H9 (cell line): Measurements from ENCODE around the gene RAB17. TPM values are rescaled to one million over a fixed set of nuclear protein-coding genes. Genes with fewer than 3 reads are reported as not detected.

Experiments
- DNase-seq: peaks from one replicate; pipeline ENCODE4 v3.0.0-alpha.2; 2017
- H2AFZ ChIP-seq: one replicate; pipeline ENCODE4 v1.6.1; 2013; ENCODE audit warnings: mild to moderate bottlenecking, low read length, control low read depth, moderate library complexity
- H2AK5ac ChIP-seq: 2 replicates; pipeline ENCODE4 v1.6.1; 2013; ENCODE audit warnings: low read length, control low read depth, mixed read lengths; ENCODE audit not compliant: insufficient read length
- H2BK120ac ChIP-seq: one replicate; pipeline ENCODE4 v1.6.1; 2013; ENCODE audit warnings: low read depth, mild to moderate bottlenecking, low read length, control low read depth, inconsistent platforms; ENCODE audit not compliant: poor library complexity, severe bottlenecking
- H2BK12ac ChIP-seq: 2 replicates; pipeline ENCODE4 v1.6.1; 2013; ENCODE audit warnings: low read length, control low read depth, mixed read lengths, low read depth; ENCODE audit not compliant: insufficient read length
- H2BK15ac ChIP-seq: 2 replicates; pipeline ENCODE4 v1.6.1; 2013; ENCODE audit warnings: low read depth, low read length, control low read depth
- H2BK20ac ChIP-seq: one replicate; pipeline ENCODE4 v1.6.1; 2013; ENCODE audit warnings: low read depth, mild to moderate bottlenecking, low read length, control low read depth, inconsistent platforms; ENCODE audit not compliant: poor library complexity, severe bottlenecking
- H2BK5ac ChIP-seq: 2 replicates; pipeline ENCODE4 v1.6.1; 2013; ENCODE audit warnings: low read length, control low read depth, mixed read lengths; ENCODE audit not compliant: insufficient read length
- H3K14ac ChIP-seq: 2 replicates; pipeline ENCODE4 v1.6.1; 2013; ENCODE audit warnings: low read length, control low read depth; ENCODE audit not compliant: insufficient read depth
- H3K18ac ChIP-seq: 2 replicates; pipeline ENCODE4 v1.6.1; 2013; ENCODE audit warnings: low read depth, mild to moderate bottlenecking, mixed read lengths, low read length, control low read depth; ENCODE audit not compliant: insufficient read length
- H3K23ac ChIP-seq: 2 replicates; pipeline ENCODE4 v1.6.1; 2013; ENCODE audit warnings: low read length, control low read depth, mixed read lengths, low read depth; ENCODE audit not compliant: insufficient read length
- H3K23me2 ChIP-seq: 2 replicates; pipeline ENCODE4 v1.6.1; 2013; ENCODE audit warnings: low read depth, mild to moderate bottlenecking, mixed read lengths, low read length, control low read depth; ENCODE audit not compliant: insufficient read length, poor library complexity, severe bottlenecking
- H3K27ac ChIP-seq: 2 replicates; pipeline ENCODE4 v1.5.1; 2013; ENCODE audit warnings: low read length, control low read depth, mixed read lengths, low read depth; ENCODE audit not compliant: insufficient read length
- H3K27me3 ChIP-seq: 2 replicates; pipeline ENCODE4 v1.6.1; 2013; ENCODE audit warnings: low read length, control low read depth, inconsistent platforms; ENCODE audit not compliant: insufficient read depth
- H3K4ac ChIP-seq: 2 replicates; pipeline ENCODE4 v1.6.1; 2013; ENCODE audit warnings: low read depth, mild to moderate bottlenecking, control low read depth, inconsistent platforms, low read length, moderate library complexity
- H3K4me1 ChIP-seq: 2 replicates; pipeline ENCODE4 v1.6.1; 2013; ENCODE audit warnings: low read length, control low read depth, inconsistent platforms; ENCODE audit not compliant: insufficient read depth
- H3K4me2 ChIP-seq: 2 replicates; pipeline ENCODE4 v1.6.1; 2013; ENCODE audit warnings: low read length, control low read depth, mixed read lengths; ENCODE audit not compliant: insufficient read length, insufficient read depth
- H3K56ac ChIP-seq: 2 replicates; pipeline ENCODE4 v1.6.1; 2013; ENCODE audit warnings: low read depth, mild to moderate bottlenecking, mixed read lengths, low read length, control low read depth; ENCODE audit not compliant: insufficient read length
- H3K79me1 ChIP-seq: 2 replicates; pipeline ENCODE4 v1.6.1; 2013; ENCODE audit warnings: low read depth, mild to moderate bottlenecking, moderate library complexity, low read length, control low read depth, inconsistent platforms; ENCODE audit not compliant: insufficient read depth, poor library complexity, severe bottlenecking
- H3K79me2 ChIP-seq: 2 replicates; pipeline ENCODE4 v1.6.1; 2013; ENCODE audit warnings: low read length, control low read depth, inconsistent platforms; ENCODE audit not compliant: insufficient read depth
- H3K9ac ChIP-seq: 2 replicates; pipeline ENCODE4 v1.6.1; 2013; ENCODE audit warnings: low read length, control low read depth, mixed read lengths; ENCODE audit not compliant: insufficient read length; ENCODE audit errors: extremely low read depth
- H3K9me3 ChIP-seq: one replicate; pipeline ENCODE4 v1.6.1; 2013; ENCODE audit warnings: low read depth, low read length, inconsistent platforms; ENCODE audit not compliant: control insufficient read depth
- H3T11ph ChIP-seq: one replicate; pipeline ENCODE4 v1.6.1; 2013; ENCODE audit warnings: mild to moderate bottlenecking, low read length, control low read depth, inconsistent platforms
- H4K20me1 ChIP-seq: one replicate; pipeline ENCODE4 v1.6.1; 2013; ENCODE audit not compliant: control insufficient read depth, insufficient read length, insufficient read depth
- H4K5ac ChIP-seq: 2 replicates; pipeline ENCODE4 v1.6.1; 2013; ENCODE audit warnings: low read depth, mild to moderate bottlenecking, mixed read lengths, low read length, control low read depth; ENCODE audit not compliant: insufficient read length
- H4K8ac ChIP-seq: replicated peaks from 2 replicates; pipeline ENCODE4 v1.6.1; 2013; ENCODE audit warnings: low read length, control low read depth, mixed read lengths, low read depth; ENCODE audit not compliant: insufficient read length
- H4K91ac ChIP-seq: 2 replicates; pipeline ENCODE4 v1.6.1; 2013; ENCODE audit warnings: low read depth, mild to moderate bottlenecking, moderate library complexity, mixed read lengths, low read length, control low read depth; ENCODE audit not compliant: insufficient read length
- H3K27ac Mint-ChIP-seq, 3 experiments: 2 replicates in 2 of 3; 3 replicates in 1 of 3; pipeline ENCODE4 v1.8.0; 2020 to 2021; ENCODE audit warnings: mixed read lengths in 3 of 3, mild to moderate bottlenecking in 1 of 3, moderate library complexity in 1 of 3
- H3K27me3 Mint-ChIP-seq: 2 replicates; pipeline ENCODE4 v1.8.0; 2021; ENCODE audit warnings: low read depth, mild to moderate bottlenecking, moderate library complexity, mixed read lengths
- H3K36me3 Mint-ChIP-seq, 3 experiments: 2 replicates in 2 of 3; 3 replicates in 1 of 3; pipeline ENCODE4 v1.8.0; 2020 to 2021; ENCODE audit warnings: low read depth in 3 of 3, mixed read lengths in 3 of 3; ENCODE audit not compliant: insufficient read depth in 1 of 3
- H3K4me1 Mint-ChIP-seq, 2 experiments: 2 replicates each; pipeline ENCODE4 v1.8.0; 2020; ENCODE audit warnings: mixed read lengths in 2 of 2
- H3K4me3 Mint-ChIP-seq, 2 experiments: 2 replicates in 1 of 2; 3 replicates in 1 of 2; pipeline ENCODE4 v1.8.0; 2020 to 2021; ENCODE audit warnings: mild to moderate bottlenecking in 2 of 2, mixed read lengths in 2 of 2, moderate library complexity in 1 of 2
- H3K9me3 Mint-ChIP-seq, 2 experiments: 2 replicates in 1 of 2; 3 replicates in 1 of 2; pipeline ENCODE4 v1.8.0; 2020; ENCODE audit warnings: mild to moderate bottlenecking in 2 of 2, mixed read lengths in 2 of 2, moderate library complexity in 1 of 2
- WGBS: extraction: QIAGEN DNeasy Blood & Tissue Kit; methylation state at CpG from one replicate; pipeline ENCODE4 v1.1.7; 2013; ENCODE audit warnings: missing lambda C conversion rate, low lambda C conversion rate, mixed read lengths; ENCODE audit not compliant: insufficient read length; ENCODE audit errors: extremely low coverage; 5-methylcytosine and 5-hydroxymethylcytosine counted together
- total RNA-seq: library from RNA; stranded (reverse); gene quantifications from 2 replicates; pipeline ENCODE4 v1.2.1, GENCODE V29; 2021
- TF ChIP-seq, protein P1 (sequence below): fragments of 200-600 bp; sonication (generic); conservative IDR thresholded peaks from 3 replicates; pipeline ENCODE4 v1.8.0; 2021; ENCODE audit warnings: antibody characterized with exemption, mild to moderate bottlenecking

Gene RAB17
- total RNA-seq, 1 experiment from 2014 or later = 31.9 TPM

DNA sequence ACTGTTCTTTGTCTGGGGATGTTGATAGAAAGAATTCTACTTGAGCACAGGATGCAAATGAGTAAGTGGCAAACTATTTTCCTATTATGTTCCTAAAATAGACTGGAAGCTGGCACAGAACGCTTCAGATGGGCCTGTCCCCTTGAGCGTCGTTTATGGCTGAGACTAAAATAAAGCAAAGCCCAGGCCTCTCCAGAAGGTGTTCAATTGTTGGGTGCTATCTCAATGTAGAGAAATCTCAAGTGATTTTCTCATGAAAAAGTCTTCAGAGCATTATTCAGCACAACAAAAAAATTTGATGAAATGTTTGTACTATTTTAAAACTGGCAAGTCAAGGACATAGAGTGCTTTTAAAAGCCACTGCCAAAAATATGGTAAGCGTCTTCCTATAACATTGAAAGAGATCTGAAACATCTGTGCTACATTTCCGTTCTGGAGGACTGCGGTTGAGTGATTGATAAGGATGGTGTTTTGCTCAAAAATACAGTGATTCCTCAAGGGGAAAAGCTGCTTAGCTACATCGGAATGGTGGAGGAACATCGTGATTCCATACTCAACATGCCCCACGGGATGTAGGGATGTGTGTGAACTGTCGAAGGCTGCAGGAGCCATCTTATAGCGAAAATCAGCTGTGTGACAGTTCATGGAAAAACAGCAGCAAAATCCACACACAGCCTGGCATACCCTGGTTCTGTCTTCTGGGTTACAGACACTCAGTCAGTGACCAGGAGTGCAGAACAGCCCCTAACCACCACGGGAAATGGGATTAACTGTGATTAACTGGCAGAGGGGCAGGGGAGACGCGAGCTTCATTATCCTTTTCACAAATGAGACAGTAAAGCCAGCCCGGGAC is 26.4 kb upstream of the RAB17 start:
- H3K56ac ChIP-seq = no peak overlapping the region
- H3K27ac Mint-ChIP-seq = no peak overlapping the region; a peak in 1 of 7 replicates
- peaks cover 0 to 4% (median 0%) of the 10 kb centered on the region in 3 experiments; a peak in 1 of 7 replicates for H3K36me3 Mint-ChIP-seq
- no peak overlapping the region for H4K5ac ChIP-seq
- H3K27ac ChIP-seq = no peak overlapping the region
- H3K27me3 ChIP-seq = no peaks in the 10 kb centered on the region
- no peak overlapping the region for H2BK12ac ChIP-seq
- H3T11ph ChIP-seq = no peak overlapping the region
- no peak overlapping the region for H2AFZ ChIP-seq
- H3K23ac ChIP-seq = no peak overlapping the region
- H4K8ac ChIP-seq = no peak overlapping the region
- H3K79me2 ChIP-seq = no peaks in the 10 kb centered on the region
- H2BK20ac ChIP-seq = no peak overlapping the region
- H3K18ac ChIP-seq = no peak overlapping the region
- H3K4ac ChIP-seq = no peak overlapping the region
- H2AK5ac ChIP-seq = no peak overlapping the region
- H4K91ac ChIP-seq = no peak overlapping the region
- H3K27me3 Mint-ChIP-seq = peaks cover 1% of the 10 kb centered on the region
- H3K23me2 ChIP-seq = no peaks in the 10 kb centered on the region
- no peak overlapping the region for H2BK120ac ChIP-seq
- no peak overlapping the region for H2BK15ac ChIP-seq
- no peak overlapping the region for H3K4me2 ChIP-seq
- H3K9me3 ChIP-seq = no peaks in the 10 kb centered on the region
- no CpG with 5 or more reads among the region's 15 CpGs for WGBS
- no peaks in the 10 kb centered on the region for H4K20me1 ChIP-seq
- H3K9ac ChIP-seq = no peak overlapping the region
- H3K14ac ChIP-seq = no peak overlapping the region
- H3K4me1 Mint-ChIP-seq = peaks cover 42 to 47% of the 10 kb centered on the region in 2 experiments
- no peak overlapping the region for H3K4me3 Mint-ChIP-seq
- DNase-seq = peak; percentile 9
- H2BK5ac ChIP-seq = no peak overlapping the region
- no peaks in the 10 kb centered on the region for H3K79me1 ChIP-seq
- TF ChIP-seq, protein P1, sequence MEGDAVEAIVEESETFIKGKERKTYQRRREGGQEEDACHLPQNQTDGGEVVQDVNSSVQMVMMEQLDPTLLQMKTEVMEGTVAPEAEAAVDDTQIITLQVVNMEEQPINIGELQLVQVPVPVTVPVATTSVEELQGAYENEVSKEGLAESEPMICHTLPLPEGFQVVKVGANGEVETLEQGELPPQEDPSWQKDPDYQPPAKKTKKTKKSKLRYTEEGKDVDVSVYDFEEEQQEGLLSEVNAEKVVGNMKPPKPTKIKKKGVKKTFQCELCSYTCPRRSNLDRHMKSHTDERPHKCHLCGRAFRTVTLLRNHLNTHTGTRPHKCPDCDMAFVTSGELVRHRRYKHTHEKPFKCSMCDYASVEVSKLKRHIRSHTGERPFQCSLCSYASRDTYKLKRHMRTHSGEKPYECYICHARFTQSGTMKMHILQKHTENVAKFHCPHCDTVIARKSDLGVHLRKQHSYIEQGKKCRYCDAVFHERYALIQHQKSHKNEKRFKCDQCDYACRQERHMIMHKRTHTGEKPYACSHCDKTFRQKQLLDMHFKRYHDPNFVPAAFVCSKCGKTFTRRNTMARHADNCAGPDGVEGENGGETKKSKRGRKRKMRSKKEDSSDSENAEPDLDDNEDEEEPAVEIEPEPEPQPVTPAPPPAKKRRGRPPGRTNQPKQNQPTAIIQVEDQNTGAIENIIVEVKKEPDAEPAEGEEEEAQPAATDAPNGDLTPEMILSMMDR = no peak
- H3K4me1 ChIP-seq = peaks cover 26% of the 10 kb centered on the region
- H3K9me3 Mint-ChIP-seq = no peaks in the 10 kb centered on the region; a peak in 2 of 5 replicates
